DMS114 treated with DMSO at 0.1 percent for 48 hours (cell line): Measurements from ENCODE around the gene ZNF688.
A peak's percentile ranks its signal among the peaks of the same experiment; 100 is the strongest.
"Not testable (repeated sequence)": the region's sequence is repeated elsewhere in the genome, so short reads cannot be mapped to it uniquely, and the experiment has no call there.

ENCODE experiments used
- DNase-seq: peaks from one replicate; lab custom pipeline; 2025; ENCODE audit not compliant: unreplicated experiment; lab: John Stamatoyannopoulos, UW

The ZNF688 gene

GRCh38 chr16:30571445-30572322 is at the start of gene ZNF688:
TSS of gene ZNF688 (minus strand) at chr16:30571714. CDS start at chr16:30571629, 85 bp downstream.
- DNase-seq, result peak; percentile 96

- DNase-seq, result no peak
Observed at GRCh38 chr16:30620169-30620568, 48.7 kb upstream of the ZNF688 start.

GRCh38 chr16:30619638-30620037 is 48.1 kb upstream of the ZNF688 start:
- DNase-seq, result no peak

- no peak for DNase-seq
Observed at GRCh38 chr16:30619202-30619601, 47.7 kb upstream of the ZNF688 start.

GRCh38 chr16:30615358-30616091 is 44.0 kb upstream of the ZNF688 start:
- DNase-seq, result no peak

- peak; percentile 95 for DNase-seq
Observed at GRCh38 chr16:30609926-30610839, 38.7 kb upstream of the ZNF688 start, which contains the start of gene ZNF689. TSS of gene ZNF689 (minus strand) at chr16:30610389. CDS start at chr16:30610041, 348 bp downstream.

- no peak for DNase-seq
Observed at GRCh38 chr16:30609002-30609925, 37.8 kb upstream of the ZNF688 start.

GRCh38 chr16:30606004-30606403 is 34.5 kb upstream of the ZNF688 start:
- no peak for DNase-seq

- DNase-seq, result no peak
Observed at GRCh38 chr16:30605158-30605557, 33.6 kb upstream of the ZNF688 start.

GRCh38 chr16:30604316-30604947 is 32.9 kb upstream of the ZNF688 start:
- DNase-seq, result no peak

- DNase-seq, result no peak
Observed at GRCh38 chr16:30603945-30604315, 32.4 kb upstream of the ZNF688 start.

- no peak for DNase-seq
Observed at GRCh38 chr16:30602616-30603277, 31.2 kb upstream of the ZNF688 start.

- DNase-seq, result no peak
Observed at GRCh38 chr16:30601966-30602365, 30.5 kb upstream of the ZNF688 start.

GRCh38 chr16:30600929-30601328 is 29.4 kb upstream of the ZNF688 start:
- DNase-seq, result no peak

GRCh38 chr16:30600215-30600614 is 28.7 kb upstream of the ZNF688 start:
- DNase-seq, result no peak

- DNase-seq, result no peak
Observed at GRCh38 chr16:30592871-30593270, 21.4 kb upstream of the ZNF688 start.

GRCh38 chr16:30590869-30591268 is 19.4 kb upstream of the ZNF688 start:
- DNase-seq, result not testable (repeated sequence)

GRCh38 chr16:30589582-30589981 is 18.1 kb upstream of the ZNF688 start:
- DNase-seq, result not testable (repeated sequence)

- DNase-seq, result no peak
Observed at GRCh38 chr16:30588651-30589050, 17.1 kb upstream of the ZNF688 start.
